ENCODE data around the gene NR2F1.

The NR2F1 gene

DNA sequence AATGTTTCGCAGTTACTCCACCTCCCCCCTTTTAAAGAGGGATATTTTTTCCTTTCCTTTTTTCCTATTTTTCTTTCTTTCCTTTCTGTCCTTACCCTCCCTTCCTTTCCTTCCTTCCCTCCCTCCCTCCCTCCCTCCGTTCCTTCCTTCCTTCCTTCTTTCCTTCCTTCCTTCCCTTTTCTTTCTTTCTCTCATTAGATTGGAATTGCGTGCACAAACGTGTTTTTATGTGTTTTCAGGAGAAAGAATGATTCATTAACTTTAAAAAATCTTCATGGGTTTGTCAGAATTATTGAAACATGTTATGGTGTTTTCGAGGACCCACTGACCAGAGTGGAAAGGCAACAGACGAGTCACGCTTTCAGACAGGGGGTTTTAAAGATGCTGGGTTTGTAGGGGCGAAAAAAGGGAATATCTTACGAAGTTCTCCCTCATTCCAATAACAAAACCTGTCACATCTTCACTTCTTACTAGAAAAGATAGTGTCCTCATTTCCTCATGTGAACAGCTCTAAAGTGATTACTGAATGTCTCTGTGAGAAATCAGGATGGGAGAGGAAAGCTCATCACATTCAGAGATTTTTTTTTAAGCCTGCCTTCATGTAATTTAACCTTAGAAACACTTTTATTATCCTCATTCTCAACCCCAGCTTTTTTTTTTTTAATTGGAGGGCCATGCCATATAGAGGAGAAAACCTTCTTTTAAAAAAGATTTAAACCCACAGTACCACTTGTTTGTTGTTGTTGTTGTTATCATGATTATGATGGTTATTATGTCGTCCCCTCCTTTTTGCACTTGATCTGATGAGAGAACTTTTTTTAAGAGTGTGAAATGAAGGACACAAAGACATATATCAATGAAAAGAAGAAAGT is 21.9 kb downstream of the NR2F1 start:
- no peak for DNase-seq

DNA sequence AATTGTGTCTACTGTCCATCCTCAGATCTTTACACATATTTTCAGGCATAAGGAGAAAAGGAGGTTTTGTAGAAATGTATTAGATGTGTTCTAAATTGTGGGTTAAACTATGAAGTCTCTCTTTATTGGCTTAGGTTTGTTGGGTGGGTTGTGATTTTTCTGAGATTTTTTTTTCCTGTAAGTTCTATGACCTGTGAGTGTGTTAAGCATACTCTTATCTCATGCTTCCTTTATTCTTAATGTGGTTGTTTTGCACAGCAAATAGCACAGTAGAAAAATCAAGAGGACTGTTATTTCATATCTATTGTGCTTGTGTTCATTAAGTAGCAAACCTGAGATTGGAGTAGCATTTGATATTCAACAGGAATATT is 23.3 kb downstream of the NR2F1 start:
- no peak for DNase-seq

GRCh38 chr5:93607367-93608258 is 24.6 kb downstream of the NR2F1 start:
- peak; percentile 53 for DNase-seq

DNA sequence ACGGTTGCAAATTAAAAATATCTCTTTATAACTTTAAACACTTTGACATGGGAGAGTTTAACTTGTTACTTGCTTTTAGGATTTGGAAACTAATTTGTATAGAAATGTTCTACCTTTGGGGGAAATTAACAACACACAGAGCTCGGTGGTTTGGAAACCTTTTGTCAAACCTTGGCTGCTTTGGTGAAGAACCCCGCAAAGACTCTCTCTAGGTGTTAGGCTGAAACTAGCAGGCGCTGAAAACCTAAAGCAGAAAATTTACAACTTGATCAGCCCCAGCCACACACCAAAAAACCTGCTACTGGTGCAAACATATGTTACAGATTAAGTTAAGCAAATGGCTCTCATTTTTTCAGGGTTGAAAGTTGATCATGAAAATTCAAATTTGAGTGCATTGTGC is 25.8 kb downstream of the NR2F1 start:
- no peak for DNase-seq

DNA sequence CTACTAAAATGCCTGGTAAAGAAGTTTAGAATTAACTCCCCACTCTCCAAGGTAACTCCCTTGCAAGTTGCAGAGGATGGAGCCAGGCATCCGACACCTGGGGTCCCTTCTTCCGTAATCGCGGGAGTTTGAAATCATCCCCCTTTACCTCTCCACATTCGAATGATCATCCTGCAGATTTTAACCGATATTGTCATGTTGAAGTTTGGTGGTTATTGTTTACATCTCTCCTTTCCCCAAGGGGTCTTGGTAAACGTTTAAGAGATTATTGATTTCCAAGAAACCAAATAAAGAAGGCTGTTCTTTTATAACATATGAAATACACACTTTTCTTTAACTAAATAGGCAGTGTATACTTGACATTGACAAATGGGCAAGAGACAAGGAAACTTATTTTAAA is 26.7 kb downstream of the NR2F1 start:
- DNase-seq: no peak

DNA sequence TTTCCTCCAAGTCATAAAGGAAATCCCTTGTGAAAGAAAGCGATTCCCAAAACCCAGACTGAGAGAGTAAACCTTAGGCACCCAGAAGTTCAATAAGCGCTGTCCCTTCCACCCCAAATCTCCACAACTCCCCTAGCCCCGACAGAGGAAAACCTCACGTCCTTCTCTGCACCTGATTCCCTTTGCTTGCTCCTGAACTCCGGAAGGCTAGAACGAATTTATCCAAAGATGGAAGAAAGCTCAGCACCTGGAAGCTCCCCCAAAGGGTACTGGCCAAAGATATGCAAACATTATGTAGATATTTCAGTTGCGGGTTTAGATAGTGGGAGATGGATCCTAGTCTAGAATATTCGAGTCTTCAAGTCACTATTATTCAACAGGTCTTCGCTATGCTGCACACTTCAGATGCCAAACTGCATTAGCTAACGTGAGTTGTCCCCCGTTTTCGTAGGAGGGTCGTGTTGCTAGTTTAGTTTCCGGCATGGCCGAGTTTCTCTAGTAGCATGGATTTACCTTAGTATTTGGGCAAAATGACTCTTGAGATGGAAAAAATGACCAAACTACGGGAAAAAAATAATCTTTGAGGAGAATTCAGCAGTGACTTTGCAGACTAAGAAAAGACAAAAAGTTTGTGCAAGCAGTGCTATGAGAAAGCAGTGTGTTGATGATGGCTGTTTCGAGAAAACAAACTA is 27.7 kb downstream of the NR2F1 start:
- DNase-seq: no peak

DNA sequence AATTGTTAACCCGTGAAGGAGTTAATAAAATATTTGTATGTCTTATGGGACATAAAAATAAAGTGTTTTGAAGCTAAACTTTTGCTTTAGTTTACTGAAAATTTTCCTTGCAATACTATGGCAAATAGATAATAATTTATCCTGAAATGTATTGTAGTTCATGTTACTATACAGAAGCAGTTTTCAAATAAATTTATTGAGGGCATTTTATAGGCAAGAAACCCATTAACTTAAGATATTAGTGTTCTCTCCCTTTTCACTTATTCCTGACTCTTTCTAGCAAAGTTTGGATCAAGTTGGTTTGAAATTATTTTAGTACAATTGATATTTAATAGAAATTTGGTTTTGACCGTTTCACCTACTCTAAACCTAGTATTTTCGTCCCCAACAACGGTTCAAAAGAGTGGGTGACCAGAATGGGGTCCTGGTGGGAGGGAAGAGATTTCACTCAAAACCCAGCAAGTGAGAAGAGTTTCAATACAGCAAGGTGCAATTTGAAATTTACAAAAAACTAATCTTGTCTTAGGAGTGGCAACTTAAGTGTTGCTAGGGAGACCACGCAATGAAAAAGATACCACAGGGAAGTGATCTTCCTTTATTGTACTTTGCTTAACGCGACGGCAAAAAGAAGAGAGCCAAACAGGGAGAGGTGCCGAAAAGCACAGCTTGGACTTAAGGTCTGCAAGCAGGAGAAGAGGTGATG is 28.4 kb downstream of the NR2F1 start:
- DNase-seq: no peak

- DNase-seq: no peak
These were observed 29.2 kb downstream of the NR2F1 start for GRCh38 chr5:93611976-93612854.

DNA sequence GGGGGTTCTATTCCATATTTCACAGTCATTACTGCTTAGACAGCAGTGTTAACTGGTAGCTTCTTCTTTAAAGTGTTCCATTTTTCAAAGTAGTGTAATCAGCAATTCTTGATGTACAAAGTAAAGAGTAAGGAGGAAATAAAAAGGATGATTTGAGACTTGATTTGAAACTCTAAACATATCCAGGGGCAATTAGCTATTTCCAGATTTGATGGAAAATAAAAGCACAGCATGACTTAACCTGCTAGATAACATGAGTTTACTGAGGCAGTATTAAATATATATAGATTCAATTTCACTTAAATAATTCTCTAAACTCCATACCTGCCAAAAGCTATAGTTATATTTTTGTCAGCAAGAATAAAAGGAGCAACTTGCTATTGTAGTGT is 29.8 kb downstream of the NR2F1 start:
- DNase-seq: no peak

DNA sequence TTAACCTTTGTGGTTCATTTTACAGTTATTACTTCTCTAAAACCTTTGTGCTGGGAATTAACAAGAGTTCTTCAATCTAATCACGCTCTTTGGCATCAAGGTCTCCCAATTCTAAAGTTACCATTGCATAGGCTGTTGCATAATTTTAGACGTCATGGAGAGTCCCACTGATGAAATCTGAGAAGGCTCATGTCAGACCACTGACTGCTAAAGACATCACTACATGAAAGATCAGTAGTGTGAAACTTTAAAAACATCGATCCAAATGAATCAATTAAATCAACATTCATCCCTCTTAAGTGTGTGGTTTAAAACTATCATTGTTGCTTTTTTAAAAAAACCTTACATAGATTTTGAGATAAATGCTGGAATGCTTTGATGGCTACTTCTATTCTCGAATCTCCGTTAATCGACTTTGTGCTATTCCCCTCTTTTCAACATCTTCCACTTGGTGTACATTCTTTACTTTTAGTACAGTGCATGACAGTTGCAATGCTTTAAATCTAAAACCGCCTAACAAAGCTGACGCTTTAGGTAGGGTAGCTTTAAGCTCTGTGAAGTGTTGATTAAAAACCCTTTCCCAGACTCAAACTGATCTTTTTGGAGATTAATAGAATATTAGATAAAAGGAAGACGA is 33.6 kb downstream of the NR2F1 start:
- no peak for DNase-seq

DNA sequence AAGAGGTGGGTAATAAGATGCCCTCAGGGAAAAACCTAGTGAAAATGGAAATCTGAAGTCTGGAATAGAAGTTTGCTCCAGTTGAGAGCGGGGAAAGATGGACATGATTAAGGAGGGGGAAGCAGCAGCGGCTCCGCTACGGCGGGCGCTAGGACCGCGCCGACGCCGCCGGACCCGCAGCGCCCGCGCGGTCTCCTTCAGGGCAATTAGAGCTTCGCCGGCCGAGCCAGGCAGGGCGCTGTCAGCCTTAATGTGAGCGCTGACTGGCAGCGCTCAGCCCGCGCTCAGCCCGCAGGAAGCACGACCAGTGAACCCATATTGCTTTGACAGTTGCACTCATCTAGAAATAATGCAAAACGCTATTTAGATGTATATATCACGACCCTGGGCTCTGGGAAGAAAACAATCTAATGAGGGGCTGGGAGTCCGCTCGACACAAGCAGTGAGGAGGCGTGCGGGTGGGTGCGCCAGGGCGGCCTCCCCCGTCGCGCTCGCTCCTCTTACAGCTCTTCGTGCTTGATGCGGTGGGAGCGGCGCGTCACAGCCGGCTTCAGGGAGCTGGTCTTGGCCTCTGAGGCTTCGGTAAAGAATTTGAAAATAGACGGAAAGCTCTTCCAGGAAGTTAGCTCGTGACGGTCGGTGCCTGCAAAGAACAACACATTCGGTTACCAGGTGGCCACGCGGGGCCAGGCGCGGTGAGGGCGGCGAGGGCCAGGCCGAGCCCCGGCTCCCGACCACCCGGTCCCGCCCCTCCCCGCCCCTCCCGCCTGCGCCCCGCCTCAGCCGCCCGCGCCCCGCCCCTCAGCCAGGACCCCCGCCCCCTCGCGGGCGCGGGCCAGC is 37.7 kb downstream of the NR2F1 start:
- peak; percentile 73 for DNase-seq

GRCh38 chr5:93621327-93621798 is 38.3 kb downstream of the NR2F1 start:
- DNase-seq: peak; percentile 39

DNA sequence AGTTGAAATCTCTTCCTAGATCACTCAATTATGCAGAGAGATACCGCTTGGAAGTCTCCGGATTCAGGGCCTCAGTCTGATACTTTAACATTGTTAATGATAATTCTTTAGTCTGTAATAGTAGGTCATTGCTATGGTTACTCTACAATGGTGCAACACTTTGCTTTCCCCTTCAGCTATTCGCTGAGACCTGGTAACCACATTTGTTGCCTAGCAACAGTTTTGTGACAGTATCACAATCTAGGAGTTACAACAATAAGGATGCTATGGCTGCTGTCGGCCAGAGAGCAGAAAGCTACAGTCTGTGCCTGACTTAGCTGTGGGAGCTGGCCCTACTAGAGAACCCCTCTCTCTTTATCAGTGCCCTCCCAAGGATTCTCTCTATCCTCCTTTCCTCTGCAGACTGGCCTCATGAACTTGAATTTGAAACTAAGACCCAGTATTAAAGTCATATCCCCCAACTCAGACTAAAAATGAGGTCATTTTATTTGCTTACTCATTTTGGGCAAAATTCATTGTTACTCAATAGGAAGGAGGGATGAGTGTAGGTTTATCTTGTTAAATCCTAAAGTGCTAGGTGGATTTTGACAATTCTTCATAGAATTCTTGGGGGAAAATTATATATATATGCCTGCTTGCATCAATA is 39.3 kb downstream of the NR2F1 start:
- DNase-seq: no peak

DNA sequence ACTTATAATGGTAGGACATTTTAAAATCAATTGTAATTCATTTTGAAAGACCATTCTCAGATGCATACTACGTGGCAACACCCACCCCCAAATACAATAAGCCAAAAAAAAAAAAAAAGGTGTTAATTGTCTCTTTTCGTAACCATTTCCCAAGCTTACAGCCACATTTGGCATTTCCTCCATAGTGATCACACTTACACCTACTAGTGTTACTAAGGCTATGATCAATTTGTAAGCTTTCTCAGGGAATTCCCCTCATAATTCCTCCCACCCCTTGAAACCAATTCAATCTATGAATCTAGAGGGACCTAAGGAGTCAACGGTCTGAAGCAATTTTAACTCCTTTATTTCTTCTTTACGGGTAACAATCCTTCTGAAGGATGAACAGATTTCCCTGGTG is 40.1 kb downstream of the NR2F1 start:
- no peak for DNase-seq

DNA sequence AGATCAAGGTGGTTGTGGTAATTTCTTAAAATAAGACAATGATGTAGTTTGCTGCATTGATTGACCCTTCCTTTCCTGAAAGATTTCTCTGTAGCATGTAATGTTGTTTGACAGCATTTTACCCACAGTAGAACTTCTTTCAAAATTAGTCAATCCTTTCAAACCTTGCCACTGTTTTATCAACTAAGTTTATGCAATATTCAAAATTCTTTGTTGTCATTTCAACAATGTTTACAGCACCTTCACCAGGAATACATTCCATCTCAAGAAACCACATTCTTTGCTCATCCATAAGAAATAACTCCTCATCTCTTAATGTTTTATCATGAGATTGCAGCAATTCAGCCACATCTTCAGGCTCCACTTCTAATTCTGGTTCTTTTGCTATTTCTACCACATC is 43.8 kb downstream of the NR2F1 start:
- no peak for DNase-seq

DNA sequence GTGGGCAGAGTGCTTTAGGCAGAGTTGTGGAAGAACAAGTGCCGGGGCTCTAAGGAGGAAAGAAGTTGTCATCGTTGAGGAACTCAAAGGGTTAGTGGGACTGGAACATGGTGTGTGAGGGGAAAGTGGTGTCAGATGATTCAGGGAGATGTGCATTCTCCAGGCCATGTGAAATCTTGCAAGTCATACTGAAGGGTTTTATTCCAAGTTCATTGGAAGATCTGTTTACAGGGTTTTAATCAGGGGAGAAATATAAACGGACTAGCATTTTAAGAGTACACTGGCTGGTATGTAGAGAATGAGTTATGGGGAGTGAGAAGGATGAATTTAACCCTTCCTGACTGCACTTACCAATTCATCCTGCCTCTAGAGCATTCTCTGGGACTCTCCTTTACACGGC is 49.3 kb downstream of the NR2F1 start:
- no peak for DNase-seq

- DNase-seq: no peak
These were observed 53.0 kb downstream of the NR2F1 start for GRCh38 chr5:93635991-93636390.

- no peak for DNase-seq
These were observed 53.8 kb downstream of the NR2F1 start for GRCh38 chr5:93636837-93637236.

- no peak for DNase-seq
These were observed 54.7 kb downstream of the NR2F1 start for GRCh38 chr5:93637697-93638096.

DNA sequence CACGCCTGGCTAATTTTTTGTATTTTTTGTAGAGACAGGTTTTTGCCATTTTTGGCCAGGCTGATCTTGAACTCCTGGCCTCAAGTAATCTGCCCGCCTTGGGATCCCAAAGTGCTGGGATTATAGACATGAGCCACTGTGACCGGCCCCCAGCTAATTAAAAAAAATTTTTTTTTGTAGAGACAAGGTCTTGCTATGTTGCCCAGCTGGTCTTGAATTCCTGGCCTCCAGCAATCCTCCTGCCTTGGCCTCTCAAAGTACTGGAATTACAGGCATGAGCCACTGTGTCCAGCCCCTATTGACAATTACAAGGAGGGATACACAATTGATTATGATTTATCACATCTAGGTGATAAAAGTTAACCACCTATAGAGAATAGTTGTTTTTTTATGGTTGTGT is 59.5 kb downstream of the NR2F1 start:
- no peak for DNase-seq
